Measurements from ENCODE around the gene GDPD5.

GDPD5 gene

GRCh38 chr11:75472081-75472732 is 53.5 kb downstream of the GDPD5 start:
- no peak for DNase-seq

GRCh38 chr11:75471176-75471973 is 54.4 kb downstream of the GDPD5 start:
- no peak for DNase-seq

GRCh38 chr11:75470476-75471080 is 55.2 kb downstream of the GDPD5 start:
- no peak for DNase-seq

GRCh38 chr11:75469785-75470405 is 55.8 kb downstream of the GDPD5 start:
- no peak for DNase-seq

- no peak for DNase-seq
Observed at GRCh38 chr11:75468534-75469340, 57.0 kb downstream of the GDPD5 start.

- no peak for DNase-seq
Observed at GRCh38 chr11:75467881-75468280, 57.9 kb downstream of the GDPD5 start.

- no peak for DNase-seq
Observed at GRCh38 chr11:75467311-75467710, 58.4 kb downstream of the GDPD5 start.

GRCh38 chr11:75465701-75466531 is 59.8 kb downstream of the GDPD5 start:
- no peak for DNase-seq

GRCh38 chr11:75463106-75463774 is 62.5 kb downstream of the GDPD5 start:
- no peak for DNase-seq

GRCh38 chr11:75462117-75462653 is 63.6 kb downstream of the GDPD5 start:
- no peak for DNase-seq

GRCh38 chr11:75461151-75461550 is 64.6 kb downstream of the GDPD5 start:
- DNase-seq: no peak

- no peak for DNase-seq
Observed at GRCh38 chr11:75456596-75457183, 69.1 kb downstream of the GDPD5 start.

GRCh38 chr11:75454987-75455386 is 70.8 kb downstream of the GDPD5 start:
- DNase-seq: no peak

GRCh38 chr11:75453916-75454655 is 71.7 kb downstream of the GDPD5 start:
- DNase-seq: no peak

GRCh38 chr11:75450826-75451821 is 74.6 kb downstream of the GDPD5 start:
- no peak for DNase-seq

GRCh38 chr11:75450236-75450635 is 75.5 kb downstream of the GDPD5 start:
- no peak for DNase-seq

- no peak for DNase-seq
Observed at GRCh38 chr11:75449776-75450175, 76.0 kb downstream of the GDPD5 start.

GRCh38 chr11:75449271-75449670 is 76.5 kb downstream of the GDPD5 start:
- DNase-seq: no peak
